Astrocyte (in vitro differentiated cells and primary cell): ENCODE data around the gene NEIL1.

Experiments
- CTCF ChIP-seq: IDR thresholded peaks from 2 replicates; pipeline ENCODE4 v1.5.1; 2011; ENCODE audit warnings: low read depth, mild to moderate bottlenecking, inconsistent platforms, low read length, moderate library complexity; ENCODE audit not compliant: insufficient read depth
- EZH2 ChIP-seq: IDR thresholded peaks from 2 replicates; pipeline ENCODE4 v1.6.1; 2012; ENCODE audit warnings: mild to moderate bottlenecking, low read length, inconsistent platforms; ENCODE audit not compliant: insufficient read depth

DNA sequence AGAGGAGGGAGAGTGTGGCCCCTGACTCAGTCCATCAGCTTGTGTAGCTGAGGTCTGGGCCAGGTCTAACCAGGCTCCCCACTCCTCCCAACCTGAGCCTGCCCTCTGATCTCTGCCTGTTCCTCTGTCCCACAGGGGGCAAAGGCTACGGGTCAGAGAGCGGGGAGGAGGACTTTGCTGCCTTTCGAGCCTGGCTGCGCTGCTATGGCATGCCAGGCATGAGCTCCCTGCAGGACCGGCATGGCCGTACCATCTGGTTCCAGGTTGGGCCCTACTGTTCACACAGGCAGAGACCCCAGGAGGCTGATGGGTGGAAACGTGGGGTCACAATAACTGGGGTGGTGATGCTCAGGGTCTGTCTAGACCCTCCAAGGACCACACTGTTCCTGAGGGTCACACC is 6.8 kb downstream of the NEIL1 start:
- TF ChIP-seq CTCF (no peak), EZH2 (no peak)
